K562 (cell line): ENCODE results near the gene VPS9D1. TPM values are rescaled to one million over a fixed set of nuclear protein-coding genes. Genes with fewer than 3 reads are reported as not detected.
A peak's percentile ranks its signal among the peaks of the same experiment; 100 is the strongest.

Source experiments
- ATAC-seq: fragments of 200-7000 bp; cut with Tn5 transposase; 3 replicates; pipeline ENCODE4 v1.9.1; 2020; ENCODE audit warnings: moderate library complexity
- BruUV-seq: library from RNA; stranded (reverse); fragments of 400-500 nt; replicated peaks from 2 replicates; lab custom pipeline; 2021; lab: Mats Ljungman, UMichigan
- CTCF ChIA-PET: fragments of 300-600 bp; formaldehyde crosslinking; extraction: SDS; loops from one replicate; lab custom pipeline; 2021; ENCODE audit warnings: low intra/inter-chr PET ratio; lab: Yijun Ruan, JAX
- POLR2A ChIA-PET: fragments of 300-600, 350-650 bp; sonication (Branson Sonifier 250); formaldehyde crosslinking; extraction: SDS; loops from one replicate; lab custom pipeline; 2021; ENCODE audit warnings: antibody characterized with exemption, inconsistent platforms; lab: Yijun Ruan, JAX
- DNase-seq, 4 experiments: peaks; one replicate each; pipeline versions ENCODE4 v3.0.0 to v3.0.0-alpha.2; 2011 to 2018; ENCODE audit warnings: low spot score in 3 of 4, mixed read lengths in 3 of 4; ENCODE audit errors: extremely low read depth in 1 of 4
- FAIRE-seq: peaks from 2 replicates; lab custom pipeline; 2011; peaks lifted over from hg19 to GRCh38; lab: Jason Lieb, UNC
- H2AFZ ChIP-seq: 2 replicates; pipeline ENCODE4 v1.6.0; 2011; ENCODE audit warnings: low read depth, low read length, control low read depth, inconsistent platforms
- H3K27ac ChIP-seq: fragments of 200-600 bp; 3 replicates; pipeline ENCODE4 v1.8.0; 2011; ENCODE audit warnings: low read depth, mild to moderate bottlenecking, control low read depth, inconsistent platforms, low read length, moderate library complexity, mixed read lengths; ENCODE audit errors: extremely low read depth
- H3K27me3 ChIP-seq, 2 experiments: fragments of 300-600 bp in 1 of 2; 2 replicates in 1 of 2; 3 replicates in 1 of 2; pipeline versions ENCODE4 v1.6.0 to v1.8.0; 2011; ENCODE audit warnings: inconsistent platforms in 2 of 2, low read length in 2 of 2, mild to moderate bottlenecking in 1 of 2, mixed read lengths in 1 of 2, moderate library complexity in 1 of 2; ENCODE audit not compliant: control insufficient read depth in 2 of 2, insufficient read depth in 2 of 2
- H3K36me3 ChIP-seq: fragments of 300-600 bp; 3 replicates; pipeline ENCODE4 v1.8.0; 2011; ENCODE audit warnings: mild to moderate bottlenecking, low read length, inconsistent platforms; ENCODE audit not compliant: control insufficient read depth, insufficient read depth
- H3K4me1 ChIP-seq, 2 experiments: fragments of 200-600 bp in 1 of 2; replicated peaks in 1 of 2; 2 replicates in 1 of 2; 3 replicates in 1 of 2; pipeline versions ENCODE4 v1.5.1 to v1.8.0; 2011; ENCODE audit warnings: inconsistent platforms in 2 of 2, low read length in 2 of 2, mild to moderate bottlenecking in 1 of 2, mixed read lengths in 1 of 2, moderate library complexity in 1 of 2; ENCODE audit not compliant: control insufficient read depth in 2 of 2, insufficient read depth in 2 of 2
- H3K4me2 ChIP-seq: 2 replicates; pipeline ENCODE4 v1.6.1; 2011; ENCODE audit warnings: low read length, control low read depth, inconsistent platforms, mixed read lengths; ENCODE audit not compliant: insufficient read depth
- H3K4me3 ChIP-seq: fragments of 200-600 bp; sonication (generic), shearing (Covaris generic); 2 replicates; pipeline ENCODE4 v1.5.1; 2016; ENCODE audit warnings: control low read depth, inconsistent platforms
- H3K79me2 ChIP-seq: fragments of 200-600 bp; 3 replicates; pipeline ENCODE4 v1.8.0; 2011; ENCODE audit warnings: low read length, inconsistent platforms; ENCODE audit not compliant: control insufficient read depth, insufficient read depth
- H3K9ac ChIP-seq, 2 experiments: 2 replicates each; pipeline versions ENCODE4 v1.6.0 to v1.6.1; 2011; ENCODE audit warnings: low read depth in 2 of 2, low read length in 2 of 2, control low read depth in 1 of 2, inconsistent platforms in 1 of 2, mild to moderate bottlenecking in 1 of 2, mixed read lengths in 1 of 2; ENCODE audit not compliant: insufficient read depth in 1 of 2
- H3K9me1 ChIP-seq: one replicate; pipeline ENCODE4 v1.6.0; 2011; ENCODE audit warnings: inconsistent platforms, mild to moderate bottlenecking, low read length, moderate library complexity; ENCODE audit not compliant: control insufficient read depth, insufficient read depth
- H3K9me3 ChIP-seq: replicated peaks from 2 replicates; pipeline ENCODE4 v1.5.1; 2011; ENCODE audit warnings: low read depth, low read length, inconsistent platforms; ENCODE audit not compliant: control insufficient read depth, insufficient read depth
- H4K20me1 ChIP-seq: replicated peaks from 2 replicates; pipeline ENCODE4 v1.6.1; 2011; ENCODE audit warnings: low read length, inconsistent platforms, mixed read lengths; ENCODE audit not compliant: control insufficient read depth, insufficient read depth
- CTBP1 ChIP-seq: fragments of 450-650 bp; IDR thresholded peaks from 2 replicates; pipeline ENCODE4 v1.6.1; 2016; ENCODE audit warnings: borderline replicate concordance
- DACH1 ChIP-seq: fragments of 450-650 bp; IDR thresholded peaks from 2 replicates; pipeline ENCODE4 v1.6.1; 2018; ENCODE audit not compliant: partially characterized antibody
- ETS2 ChIP-seq: IDR thresholded peaks from 2 replicates; pipeline ENCODE4 v1.6.1; 2016; ENCODE audit warnings: borderline replicate concordance, missing genetic modification characterization, mild to moderate bottlenecking, moderate library complexity, missing compliant biosample characterization; ENCODE audit not compliant: poor library complexity, severe bottlenecking
- FOXK2 ChIP-seq, 2 experiments: fragments of 450-650 bp; IDR thresholded peaks in 1 of 2; conservative IDR thresholded peaks in 1 of 2; 2 replicates each; pipeline ENCODE4 v1.6.1; 2016; ENCODE audit warnings: low read depth in 2 of 2, mild to moderate bottlenecking in 1 of 2
- HDAC6 ChIP-seq: IDR thresholded peaks from 2 replicates; pipeline ENCODE4 v1.6.1; 2012; ENCODE audit warnings: low read depth, mild to moderate bottlenecking, control low read depth, inconsistent platforms, low read length, moderate library complexity
- L3MBTL2 ChIP-seq: fragments of 450-650 bp; IDR thresholded peaks from 2 replicates; pipeline ENCODE4 v1.6.1; 2016; ENCODE audit warnings: mild to moderate bottlenecking, moderate library complexity
- LEF1 ChIP-seq: fragments of 450-650 bp; IDR thresholded peaks from 2 replicates; pipeline ENCODE4 v1.6.1; 2016; ENCODE audit warnings: mild to moderate bottlenecking
- MCM2 ChIP-seq: fragments of 450-650 bp; IDR thresholded peaks from 2 replicates; pipeline ENCODE4 v1.6.1; 2017; ENCODE audit warnings: low read depth, mild to moderate bottlenecking
- MYC ChIP-seq, 2 experiments: fragments of 250-450 bp in 1 of 2; sonication (Bioruptor Pico) in 1 of 2; IDR thresholded peaks; 2 replicates each; pipeline versions ENCODE4 v1.5.1 to v1.6.1; 2012 to 2021; ENCODE audit warnings: low read depth in 2 of 2, borderline replicate concordance in 1 of 2, improper control_type of control experiment in 1 of 2, low read length in 1 of 2, mild to moderate bottlenecking in 1 of 2, moderate library complexity in 1 of 2
- SMAD3 ChIP-seq: fragments of 450-650 bp; formaldehyde crosslinking; conservative IDR thresholded peaks from 2 replicates; pipeline ENCODE4 v1.4.0; 2020; ENCODE audit warnings: mild to moderate bottlenecking
- TCF15 ChIP-seq: fragments of 250-450 bp; sonication (Bioruptor Pico); IDR thresholded peaks from 2 replicates; pipeline ENCODE4 v1.8.0; 2022; ENCODE audit warnings: moderate library complexity, mild to moderate bottlenecking, inconsistent platforms
- XRCC4 ChIP-seq: IDR thresholded peaks from one replicate; pipeline ENCODE4 v1.6.1; 2011; ENCODE audit not compliant: insufficient read depth, insufficient read length; ENCODE audit errors: extremely low read depth
- ZFP91 ChIP-seq: sonication (generic); formaldehyde crosslinking; IDR thresholded peaks from 2 replicates; pipeline ENCODE4 v1.8.0; 2022; ENCODE audit warnings: mild to moderate bottlenecking, missing genetic modification reagents
- ZNF146 ChIP-seq: IDR thresholded peaks from one replicate; pipeline ENCODE4 v1.6.1; 2018; ENCODE audit warnings: missing compliant biosample characterization; ENCODE audit not compliant: unreplicated experiment
- ZNF512 ChIP-seq: IDR thresholded peaks from 2 replicates; pipeline ENCODE4 v1.6.1; 2016; ENCODE audit warnings: missing genetic modification characterization, missing compliant biosample characterization
- ZNF644 ChIP-seq: fragments of 200-800 bp; sonication (Bioruptor generic); IDR thresholded peaks from 2 replicates; pipeline ENCODE4 v1.6.1; 2016; ENCODE audit warnings: low read depth, missing genetic modification characterization, missing compliant biosample characterization
- WGBS: fragments of 100-300 bp; shearing (Covaris generic); methylation state at CpG from one replicate; pipeline ENCODE4 v1.1.6; 2016; ENCODE audit warnings: low coverage, mixed read lengths; ENCODE audit not compliant: insufficient coverage; ENCODE audit errors: missing lambda C conversion rate; 5-methylcytosine and 5-hydroxymethylcytosine counted together
- in situ Hi-C: fragments of 300-500 bp; cut with MboI; formaldehyde crosslinking; loops from 4 replicates; pipeline ENCODE4 v1.15.0; 2018; ENCODE audit warnings: inconsistent platforms, mixed read lengths
- intact Hi-C: fragments of 100-400 bp; cut with micrococcal nuclease; formaldehyde crosslinking; loops from 2 replicates; pipeline ENCODE4 v1.14.2; 2022
- polyA plus RNA-seq, 8 experiments: library from polyadenylated mRNA; depleted of rRNA in 4 of 8; stranded (reverse) in 5 of 8; unstranded in 3 of 8; fragments of >200 nt; fragmentation: Nextera tagmentation in 2 of 8; fragmentation: Illumina TruSeq in 1 of 8; extraction: Ambion mirVana in 2 of 8; extraction: Trizol in 1 of 8; gene quantifications; 2 replicates each; pipeline versions ENCODE4 v1.2.1 to v1.2.3, GENCODE V29; 2011 to 2014; ENCODE audit warnings: inconsistent platforms in 1 of 8, missing spikeins in 1 of 8
- total RNA-seq, 7 experiments: library from RNA; depleted of rRNA in 6 of 7; stranded (reverse); fragments of >200 nt in 6 of 7; fragmentation: Illumina TruSeq in 2 of 7; extraction: Trizol in 2 of 7; gene quantifications; 2 replicates each; pipeline versions ENCODE4 v1.2.1 to v1.2.3, GENCODE V29; 2011 to 2021; ENCODE audit warnings: low replicate concordance in 1 of 7

Gene VPS9D1
- total and polyA plus RNA-seq, 9 of the 15 experiments (the other 6 are each of a cell fraction or from before 2014, with no cell fraction given), result 0.33 to 3.1 (median 1.1) TPM

GRCh38 chr16:89700649-89701424, 19.9 kb downstream of the VPS9D1 start:
- CTCF ChIA-PET, result interaction anchor here (0.6 to 2.7 kb wide), 2 partner anchors 142 to 160 kb away, joined by 3 to 18 read pairs; no protein-coding TSS in a partner anchor
- peaks cover 9% of the 10 kb centered on the region for H3K79me2 ChIP-seq
- H3K9me3 ChIP-seq, result no peaks in the 10 kb centered on the region
- H3K27ac ChIP-seq, result peak overlapping the region; percentile 76
- peak overlapping the region; percentile 86 for H3K4me2 ChIP-seq
- FAIRE-seq (no peak), ATAC-seq (peak; percentile 74), DNase-seq (peak; percentile 48 to 82 (median 62))
- H3K27me3 ChIP-seq, result no peaks in the 10 kb centered on the region
- peak overlapping the region; percentile 79 for H2AFZ ChIP-seq
- peaks cover 13 to 64% of the 10 kb centered on the region in 2 experiments for H3K4me1 ChIP-seq
- peak overlapping the region; percentile 51 for H3K4me3 ChIP-seq
- peaks cover 26% of the 10 kb centered on the region; the same call in 2 of the 3 replicates for H3K36me3 ChIP-seq
- H3K9ac ChIP-seq, result peak overlapping the region; percentile 70 to 93
- POLR2A ChIA-PET, result interaction anchor here (0.5 to 2.2 kb wide), 10 partner anchors 10 to 317 kb away, joined by 3 to 16 read pairs (median 3); partner anchors contain the start of gene CDK10
- WGBS, result 2% methylated on average over 42 of the region's 78 CpGs
- in situ Hi-C loops, result loop anchor here (5.0 kb wide), 1 partner anchor 161 kb away; no protein-coding TSS in a partner anchor
- intact Hi-C loops, result loop anchor here (2.0 to 5.0 kb wide), 3 partner anchors 18 to 211 kb away; no protein-coding TSS in a partner anchor
- peaks cover 11% of the 10 kb centered on the region for H3K9me1 ChIP-seq
- H4K20me1 ChIP-seq, result peaks cover 4% of the 10 kb centered on the region; the same call in 1 of the 2 replicates
- TSS peak; percentile 50 for BruUV-seq
- TF ChIP-seq CTBP1 (peak; percentile 31), ZNF512 (tag) (no peak), L3MBTL2 (peak; percentile 73), TCF15 (no peak), ETS2 (tag) (no peak), ZNF146 (CRISPR knock-in tag) (no peak), FOXK2 (conservative IDR thresholded peaks at IDR 0.05 in 1 of 2, IDR thresholded peaks at IDR 0.05 in 1 of 2; ENCODE audit: low read depth in 2 of 2) (no peak), DACH1 (no peak), ZNF644 (no peak), SMAD3 (no peak), ZFP91 (no peak), XRCC4 (no peak), MYC (IDR thresholded peaks at IDR 0.05; ENCODE audit: low read depth, low read length) (peak; percentile 51), MYC (CRISPR knock-in tag; IDR thresholded peaks at IDR 0.05; ENCODE audit: borderline replicate concordance, low read depth) (0 out of 2 replicates have a peak, but pooled peaks have one; percentile 27), HDAC6 (no peak), MCM2 (no peak), LEF1 (no peak)
